ENCODE results near the gene MLXIP. TPM values are rescaled to one million over a fixed set of nuclear protein-coding genes. Genes with fewer than 3 reads are reported as not detected.

MLXIP gene
- total and polyA plus RNA-seq, 2 of the 8 experiments (the other 6 are each of a cell fraction or from before 2014, with no cell fraction given): 5.5 to 40.5 TPM

GRCh38 chr12:122078141-122079032 lies at the start of gene MLXIP (continued):
- TF ChIP-seq ASH2L (IDR thresholded peaks at IDR 0.05; ENCODE audit: low read length): peak; percentile 42
- TF ChIP-seq TBP (IDR thresholded peaks at IDR 0.05; ENCODE audit: low read depth, low read length): no peak
- TF ChIP-seq PHF8 (conservative IDR thresholded peaks at IDR 0.05; ENCODE audit: low read depth, low read length): peak; percentile 77
- TF ChIP-seq E2F6 (IDR thresholded peaks at IDR 0.05): peak; percentile 75
- TF ChIP-seq CTBP2 (IDR thresholded peaks at IDR 0.05; ENCODE audit: borderline replicate concordance, insufficient read depth, insufficient read length, low read length): no peak
- TF ChIP-seq NRF1 (IDR thresholded peaks at IDR 0.05; ENCODE audit: low read depth, low read length): no peak
- TF ChIP-seq USF2 (IDR thresholded peaks at IDR 0.05; ENCODE audit: low read length): 0 out of 2 replicates have a peak, but pooled peaks have one; percentile 12
- no peak for TF ChIP-seq KDM5A (IDR thresholded peaks at IDR 0.05; ENCODE audit: low read length)
- TF ChIP-seq POU5F1 (IDR thresholded peaks at IDR 0.05; ENCODE audit: low read depth, low read length): no peak
- peak; percentile 82 for TF ChIP-seq CREB1 (IDR thresholded peaks at IDR 0.05)
- TF ChIP-seq KDM4A (IDR thresholded peaks at IDR 0.05; ENCODE audit: low read depth, low read length, severe bottlenecking): peak; percentile 94
- no peak for TF ChIP-seq RXRA (IDR thresholded peaks at IDR 0.05; ENCODE audit: insufficient read depth, low read depth, low read length)
- peak; percentile 63; the same call in 1 of the 2 replicates for TF ChIP-seq RBBP5 (IDR thresholded peaks at IDR 0.05; ENCODE audit: borderline replicate concordance, low read depth, low read length)
